ENCODE results near the gene CYB5A.

CYB5A gene

DNA sequence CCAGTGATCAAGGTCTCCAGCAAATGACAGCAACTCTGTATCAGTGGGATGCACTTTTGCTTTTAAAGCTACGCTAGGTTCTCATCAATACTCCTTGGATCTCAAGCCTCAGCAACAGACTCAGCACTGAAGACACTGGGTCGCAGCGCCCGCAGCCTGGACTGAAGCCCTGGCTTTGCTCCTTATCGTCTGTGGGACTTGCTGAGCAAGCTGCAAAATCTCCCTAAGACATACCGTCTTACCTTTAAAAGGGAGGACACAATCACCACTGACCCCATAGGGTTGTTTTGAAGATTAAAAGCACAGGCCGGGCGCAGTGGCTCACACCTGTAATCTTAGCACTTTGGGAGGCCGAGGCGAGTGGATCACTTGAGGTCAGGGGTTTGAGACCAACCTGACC is 8.1 kb downstream of the CYB5A start:
- Histone ChIP-seq H3K27ac (no peak overlapping the region), H3K36me3 (replicated peaks) (no peaks in the 10 kb centered on the region)
- TF ChIP-seq, protein P1, sequence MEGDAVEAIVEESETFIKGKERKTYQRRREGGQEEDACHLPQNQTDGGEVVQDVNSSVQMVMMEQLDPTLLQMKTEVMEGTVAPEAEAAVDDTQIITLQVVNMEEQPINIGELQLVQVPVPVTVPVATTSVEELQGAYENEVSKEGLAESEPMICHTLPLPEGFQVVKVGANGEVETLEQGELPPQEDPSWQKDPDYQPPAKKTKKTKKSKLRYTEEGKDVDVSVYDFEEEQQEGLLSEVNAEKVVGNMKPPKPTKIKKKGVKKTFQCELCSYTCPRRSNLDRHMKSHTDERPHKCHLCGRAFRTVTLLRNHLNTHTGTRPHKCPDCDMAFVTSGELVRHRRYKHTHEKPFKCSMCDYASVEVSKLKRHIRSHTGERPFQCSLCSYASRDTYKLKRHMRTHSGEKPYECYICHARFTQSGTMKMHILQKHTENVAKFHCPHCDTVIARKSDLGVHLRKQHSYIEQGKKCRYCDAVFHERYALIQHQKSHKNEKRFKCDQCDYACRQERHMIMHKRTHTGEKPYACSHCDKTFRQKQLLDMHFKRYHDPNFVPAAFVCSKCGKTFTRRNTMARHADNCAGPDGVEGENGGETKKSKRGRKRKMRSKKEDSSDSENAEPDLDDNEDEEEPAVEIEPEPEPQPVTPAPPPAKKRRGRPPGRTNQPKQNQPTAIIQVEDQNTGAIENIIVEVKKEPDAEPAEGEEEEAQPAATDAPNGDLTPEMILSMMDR (IDR thresholded peaks at IDR 0.05; ENCODE audit: low read depth, low read length, missing control alignments) = no peak

DNA sequence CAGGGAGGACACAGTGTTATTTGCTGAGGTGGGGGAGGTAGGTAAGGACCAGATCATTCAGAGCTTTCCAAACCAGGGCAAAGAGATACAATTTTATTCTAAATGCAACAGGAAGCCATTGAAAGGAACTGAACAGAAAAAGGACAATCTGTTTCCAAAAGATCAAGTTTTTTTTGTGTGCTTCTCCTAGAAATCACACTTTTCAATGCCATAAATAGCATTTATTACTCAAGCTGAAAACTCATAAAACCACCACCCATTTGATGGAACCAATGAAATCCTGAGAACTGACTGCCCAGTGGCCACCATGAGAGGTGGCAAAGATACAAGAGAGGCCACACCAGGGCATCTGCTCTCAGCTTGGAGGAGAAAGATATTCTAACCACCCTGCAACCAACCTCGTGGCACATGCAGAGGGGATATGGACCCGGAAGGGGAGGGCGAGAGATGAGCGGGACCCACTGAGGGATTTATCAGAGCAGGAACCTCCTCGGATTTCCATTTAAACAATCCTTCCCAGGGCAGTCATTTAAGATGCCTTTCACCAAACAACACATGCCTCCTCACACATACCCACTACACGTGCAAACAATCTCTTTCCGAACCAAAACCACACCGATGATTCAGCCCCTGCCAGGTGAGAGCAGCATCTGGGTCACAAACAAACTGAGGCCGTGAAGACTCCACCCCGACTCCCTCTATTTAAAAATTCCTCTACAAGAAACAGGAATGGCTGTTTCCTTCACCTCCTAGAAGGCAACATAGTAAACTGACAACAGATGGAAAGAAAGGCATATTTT is 8.8 kb downstream of the CYB5A start:
- H3K27me3 ChIP-seq (replicated peaks) = no peaks in the 10 kb centered on the region
- in situ Hi-C loops (cut with HindIII; ENCODE audit: low pct_ligation_motif_present, low sequenced_read_pairs) = no loop called here
- H3K4me3 ChIP-seq (ENCODE audit: low read depth, low read length) = no peak overlapping the region
- H3K27ac ChIP-seq = no peak overlapping the region
- no peaks in the 10 kb centered on the region for H3K36me3 ChIP-seq (replicated peaks)
- TF ChIP-seq, protein P1 (IDR thresholded peaks at IDR 0.05; ENCODE audit: low read depth, low read length, missing control alignments) = no peak
- DNase-seq = no peak

More for the DNA sequence above, 8.1 kb downstream of the CYB5A start:
- H3K4me3 ChIP-seq (ENCODE audit: low read depth, low read length) = no peak overlapping the region
- DNase-seq = no peak
- H3K27me3 ChIP-seq (replicated peaks) = no peaks in the 10 kb centered on the region
- in situ Hi-C loops (cut with HindIII; ENCODE audit: low pct_ligation_motif_present, low sequenced_read_pairs) = no loop called here

DNA sequence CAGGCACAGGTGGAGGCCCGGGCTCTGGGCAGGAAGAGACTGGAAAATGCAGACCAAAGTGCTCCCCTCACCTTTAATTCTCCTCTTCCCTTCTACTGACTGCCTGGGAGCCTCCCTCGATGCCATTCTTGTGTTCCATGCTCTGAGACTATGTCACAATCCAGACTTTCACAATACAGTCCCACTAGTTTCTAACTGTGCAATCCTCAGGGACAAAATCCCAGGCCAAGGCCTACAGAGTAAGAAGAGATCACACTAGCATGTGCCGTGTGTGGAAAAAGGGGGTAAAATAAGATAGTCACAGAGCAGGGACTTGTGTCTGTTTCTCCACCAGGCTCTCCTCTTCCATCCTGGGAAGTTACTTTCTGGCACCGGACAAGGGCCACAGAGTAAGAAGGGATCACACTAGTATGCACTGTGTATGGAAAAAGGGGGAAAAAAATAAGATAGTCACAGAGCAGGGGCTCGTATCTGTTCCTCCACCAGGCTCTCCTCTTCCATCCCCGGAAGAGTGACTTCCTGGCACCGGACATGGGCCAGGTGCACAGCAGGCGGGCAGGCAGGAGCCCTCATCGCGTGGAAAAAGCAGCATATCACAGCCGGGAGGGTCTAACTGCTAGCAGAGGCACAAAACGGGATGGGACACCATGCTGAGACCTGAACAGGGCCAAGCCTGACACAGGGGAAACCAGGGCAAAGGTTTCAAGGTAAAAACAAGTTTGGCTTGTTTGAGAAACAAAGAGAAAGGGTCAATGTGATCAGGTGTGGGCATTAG is 9.6 kb downstream of the CYB5A start:
- no peaks in the 10 kb centered on the region for H3K27me3 ChIP-seq (replicated peaks)
- H3K4me3 ChIP-seq (ENCODE audit: low read depth, low read length) = no peak overlapping the region
- TF ChIP-seq, protein P1 (IDR thresholded peaks at IDR 0.05; ENCODE audit: low read depth, low read length, missing control alignments) = no peak
- no peaks in the 10 kb centered on the region for H3K36me3 ChIP-seq (replicated peaks)
- in situ Hi-C loops (cut with HindIII; ENCODE audit: low pct_ligation_motif_present, low sequenced_read_pairs) = no loop called here
- no peak overlapping the region for H3K27ac ChIP-seq
- DNase-seq = no peak

DNA sequence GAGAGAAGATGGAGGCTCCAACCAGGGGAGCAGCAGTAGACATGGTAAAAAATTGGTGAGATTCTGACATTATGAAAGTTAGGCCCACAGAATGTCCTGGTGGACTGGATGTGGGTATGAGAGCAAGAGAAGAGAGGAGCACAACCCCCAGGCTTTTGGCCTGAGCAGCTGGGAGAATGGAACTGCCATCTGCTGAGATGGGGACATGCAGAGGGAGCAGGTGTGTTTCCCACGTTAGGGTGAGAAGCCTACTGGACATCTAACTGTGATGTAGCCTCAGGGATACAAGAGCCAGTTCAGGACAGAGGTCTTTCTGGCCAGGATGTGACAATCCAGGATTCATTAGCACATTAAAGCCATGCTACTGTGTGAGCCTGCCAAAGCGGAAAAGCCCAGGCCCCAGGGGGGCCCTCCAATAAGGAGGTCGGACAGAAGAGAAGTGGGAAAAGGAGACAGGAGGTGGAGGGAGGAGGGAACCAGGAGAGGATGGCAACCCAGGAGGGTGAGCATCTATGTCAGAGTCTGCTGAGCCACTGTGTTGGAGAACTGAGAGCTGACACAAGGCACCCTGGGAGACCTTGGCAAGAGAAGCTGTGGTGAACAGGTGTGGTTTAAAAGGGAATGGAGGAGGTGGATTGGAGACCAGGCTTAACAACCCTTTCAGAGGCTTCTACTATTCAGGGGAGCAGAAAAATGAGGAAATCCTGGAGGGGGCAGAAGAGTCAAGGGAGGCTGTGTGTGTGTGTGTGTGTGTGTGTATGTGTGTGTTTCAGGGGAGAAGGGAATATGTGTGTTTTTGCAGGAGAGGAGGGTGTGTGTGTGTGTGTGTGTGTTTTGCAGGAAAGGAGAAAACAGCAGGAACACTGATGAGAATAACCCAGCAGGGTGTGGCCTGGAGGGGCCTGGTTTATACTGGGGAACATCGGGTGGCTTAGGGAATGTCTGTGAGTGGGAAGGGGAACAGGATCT is 10.5 kb downstream of the CYB5A start:
- Histone ChIP-seq H3K27ac (no peak overlapping the region), H3K36me3 (replicated peaks) (no peaks in the 10 kb centered on the region), H3K4me3 (ENCODE audit: low read depth, low read length) (no peak overlapping the region), H3K27me3 (replicated peaks) (no peaks in the 10 kb centered on the region)
- TF ChIP-seq, protein P1 (IDR thresholded peaks at IDR 0.05; ENCODE audit: low read depth, low read length, missing control alignments) = no peak
- DNase-seq = no peak
- in situ Hi-C loops (cut with HindIII; ENCODE audit: low pct_ligation_motif_present, low sequenced_read_pairs) = no loop called here

DNA sequence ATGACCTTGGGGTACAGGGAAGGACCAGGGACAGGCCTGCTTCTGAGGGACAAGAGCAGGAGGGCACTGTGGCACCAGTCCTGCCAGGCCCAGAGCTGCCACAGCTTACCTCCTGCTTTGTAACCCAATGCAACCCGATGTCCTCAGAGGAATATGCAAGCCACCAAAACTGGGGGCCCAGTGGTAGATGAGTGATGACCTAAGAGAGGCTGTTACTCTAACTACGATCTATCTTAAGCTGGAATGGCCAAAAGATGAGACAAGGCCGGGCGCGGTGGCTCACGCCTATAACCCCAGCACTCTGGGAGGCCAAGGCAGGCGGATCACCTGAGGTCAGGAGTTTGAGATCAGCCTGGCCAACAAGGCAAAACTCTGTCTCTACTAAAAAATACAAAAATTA is 12.8 kb downstream of the CYB5A start:
- in situ Hi-C loops (cut with HindIII; ENCODE audit: low pct_ligation_motif_present, low sequenced_read_pairs) = no loop called here
- H3K27ac ChIP-seq = no peak overlapping the region
- H3K4me3 ChIP-seq (ENCODE audit: low read depth, low read length) = no peak overlapping the region
- no peaks in the 10 kb centered on the region for H3K27me3 ChIP-seq (replicated peaks)
- DNase-seq = no peak
- TF ChIP-seq, protein P1 (IDR thresholded peaks at IDR 0.05; ENCODE audit: low read depth, low read length, missing control alignments) = no peak
- no peaks in the 10 kb centered on the region for H3K36me3 ChIP-seq (replicated peaks)

All from brain microvascular endothelial cell (primary cell).